ENCODE data around the gene FAM3C. TPM values are rescaled to one million over a fixed set of nuclear protein-coding genes. Genes with fewer than 3 reads are reported as not detected.

The FAM3C gene
- polyA plus RNA-seq, 1 experiment, result 48.7 TPM

- POLR2A ChIA-PET, result no interaction called here
- H3K27ac ChIP-seq (ENCODE audit: low read depth, low read length), result no peak overlapping the region
- TF ChIP-seq, protein P1, sequence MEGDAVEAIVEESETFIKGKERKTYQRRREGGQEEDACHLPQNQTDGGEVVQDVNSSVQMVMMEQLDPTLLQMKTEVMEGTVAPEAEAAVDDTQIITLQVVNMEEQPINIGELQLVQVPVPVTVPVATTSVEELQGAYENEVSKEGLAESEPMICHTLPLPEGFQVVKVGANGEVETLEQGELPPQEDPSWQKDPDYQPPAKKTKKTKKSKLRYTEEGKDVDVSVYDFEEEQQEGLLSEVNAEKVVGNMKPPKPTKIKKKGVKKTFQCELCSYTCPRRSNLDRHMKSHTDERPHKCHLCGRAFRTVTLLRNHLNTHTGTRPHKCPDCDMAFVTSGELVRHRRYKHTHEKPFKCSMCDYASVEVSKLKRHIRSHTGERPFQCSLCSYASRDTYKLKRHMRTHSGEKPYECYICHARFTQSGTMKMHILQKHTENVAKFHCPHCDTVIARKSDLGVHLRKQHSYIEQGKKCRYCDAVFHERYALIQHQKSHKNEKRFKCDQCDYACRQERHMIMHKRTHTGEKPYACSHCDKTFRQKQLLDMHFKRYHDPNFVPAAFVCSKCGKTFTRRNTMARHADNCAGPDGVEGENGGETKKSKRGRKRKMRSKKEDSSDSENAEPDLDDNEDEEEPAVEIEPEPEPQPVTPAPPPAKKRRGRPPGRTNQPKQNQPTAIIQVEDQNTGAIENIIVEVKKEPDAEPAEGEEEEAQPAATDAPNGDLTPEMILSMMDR (IDR thresholded peaks at IDR 0.05; ENCODE audit: low read depth, low read length), result no peak
- H3K27me3 ChIP-seq (ENCODE audit: control insufficient read depth, insufficient read depth, low read length), result no peaks in the 10 kb centered on the region
- DNase-seq (ENCODE audit: low read depth, low spot score), result no peak
- no peaks in the 10 kb centered on the region for H3K9me3 ChIP-seq (ENCODE audit: control insufficient read depth, insufficient read depth, low read length)
- no peak overlapping the region for H3K4me3 ChIP-seq (ENCODE audit: low read depth, low read length)
- CTCF ChIA-PET, result interaction anchor here (1.1 to 4.8 kb wide), 5 partner anchors 11 to 625 kb away, joined by 3 to 97 read pairs (median 5); partner anchors contain the start of gene FAM3C
Measured at GRCh38 chr7:121369462-121369861, 26.6 kb downstream of the FAM3C start.

- DNase-seq (ENCODE audit: low read depth, low spot score), result peak; percentile 10
- no peak overlapping the region for H3K4me3 ChIP-seq (ENCODE audit: low read depth, low read length)
- TF ChIP-seq, protein P1 (IDR thresholded peaks at IDR 0.05; ENCODE audit: low read depth, low read length), result peak; percentile 74
- H3K9me3 ChIP-seq (ENCODE audit: control insufficient read depth, insufficient read depth, low read length), result no peaks in the 10 kb centered on the region
- CTCF ChIA-PET, result interaction anchor here (0.5 to 4.8 kb wide), 39 partner anchors 8 to 1181 kb away, joined by 3 to 147 read pairs (median 4); partner anchors contain the start of gene FAM3C
- no peaks in the 10 kb centered on the region for H3K27me3 ChIP-seq (ENCODE audit: control insufficient read depth, insufficient read depth, low read length)
- POLR2A ChIA-PET, result interaction anchor here (0.6 to 0.8 kb wide), 2 partner anchors 29 to 53 kb away, joined by 3 read pairs; partner anchors contain the start of gene FAM3C
- no peak overlapping the region for H3K27ac ChIP-seq (ENCODE audit: low read depth, low read length)
Measured at GRCh38 chr7:121366852-121367431, 29.2 kb downstream of the FAM3C start.

- ChIA-PET CTCF (interaction anchor here (2.2 kb wide), 1 partner anchor 188 kb away, joined by 11 read pairs; no protein-coding TSS in a partner anchor), POLR2A (no interaction called here)
- no peaks in the 10 kb centered on the region for H3K27me3 ChIP-seq (ENCODE audit: control insufficient read depth, insufficient read depth, low read length)
- TF ChIP-seq, protein P1 (IDR thresholded peaks at IDR 0.05; ENCODE audit: low read depth, low read length), result no peak
- H3K9me3 ChIP-seq (ENCODE audit: control insufficient read depth, insufficient read depth, low read length), result no peaks in the 10 kb centered on the region
- DNase-seq (ENCODE audit: low read depth, low spot score), result no peak
- H3K4me3 ChIP-seq (ENCODE audit: low read depth, low read length), result no peak overlapping the region
- no peak overlapping the region for H3K27ac ChIP-seq (ENCODE audit: low read depth, low read length)
Measured at GRCh38 chr7:121360564-121360963, 35.5 kb downstream of the FAM3C start.

DNA sequence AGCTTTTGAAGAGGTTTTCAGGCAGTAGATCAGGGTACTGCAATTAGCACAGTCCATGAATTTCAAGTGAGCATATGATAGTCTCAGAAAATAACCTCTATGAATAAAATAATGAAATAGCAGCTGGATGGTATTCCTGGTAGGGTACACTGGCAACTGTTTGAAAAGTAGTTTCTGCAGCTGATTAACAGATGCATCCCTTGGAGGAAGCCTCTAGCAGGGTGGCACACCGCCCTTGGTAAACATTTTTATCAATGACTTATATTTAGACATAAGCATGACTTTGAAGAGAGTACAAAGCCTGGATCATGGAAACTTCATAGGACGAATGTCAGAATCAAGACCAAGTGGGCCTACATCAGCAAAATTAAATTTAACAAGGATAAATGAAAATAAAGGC, 40.5 kb downstream of the FAM3C start:
- DNase-seq (ENCODE audit: low read depth, low spot score), result no peak
- TF ChIP-seq, protein P1 (IDR thresholded peaks at IDR 0.05; ENCODE audit: low read depth, low read length), result no peak
- no peaks in the 10 kb centered on the region for H3K9me3 ChIP-seq (ENCODE audit: control insufficient read depth, insufficient read depth, low read length)
- POLR2A ChIA-PET, result interaction anchor here (0.5 kb wide), 1 partner anchor 25 kb away, joined by 3 read pairs; no protein-coding TSS in a partner anchor
- H3K27ac ChIP-seq (ENCODE audit: low read depth, low read length), result no peak overlapping the region
- H3K4me3 ChIP-seq (ENCODE audit: low read depth, low read length), result no peak overlapping the region
- CTCF ChIA-PET, result interaction anchor here (1.2 to 6.5 kb wide), 2 partner anchors 11 to 41 kb away, joined by 4 to 28 read pairs; partner anchors contain the start of gene FAM3C
- H3K27me3 ChIP-seq (ENCODE audit: control insufficient read depth, insufficient read depth, low read length), result no peaks in the 10 kb centered on the region

GRCh38 chr7:121352323-121352722, 43.8 kb downstream of the FAM3C start:
- CTCF ChIA-PET, result interaction anchor here (1.8 to 6.5 kb wide), 4 partner anchors 15 to 365 kb away, joined by 4 to 28 read pairs (median 10); partner anchors contain the start of gene FAM3C
- TF ChIP-seq, protein P1 (IDR thresholded peaks at IDR 0.05; ENCODE audit: low read depth, low read length), result no peak
- DNase-seq (ENCODE audit: low read depth, low spot score), result no peak
- POLR2A ChIA-PET, result interaction anchor here (0.6 kb wide), 1 partner anchor 17 kb away, joined by 4 read pairs; no protein-coding TSS in a partner anchor
- H3K9me3 ChIP-seq (ENCODE audit: control insufficient read depth, insufficient read depth, low read length), result no peaks in the 10 kb centered on the region
- H3K27me3 ChIP-seq (ENCODE audit: control insufficient read depth, insufficient read depth, low read length), result no peaks in the 10 kb centered on the region
- no peak overlapping the region for H3K4me3 ChIP-seq (ENCODE audit: low read depth, low read length)
- no peak overlapping the region for H3K27ac ChIP-seq (ENCODE audit: low read depth, low read length)

Measured in AG04450 (cell line).